CD4-positive, CD25-positive, alpha-beta regulatory T cell (primary cell): ENCODE data around the gene NDST4. TPM values are rescaled to one million over a fixed set of nuclear protein-coding genes. Genes with fewer than 3 reads are reported as not detected.

Experiments used
- ATAC-seq, 2 donors: fragments of 150-1000 bp; cut with Tn5 transposase; one replicate each; pipeline ENCODE4 v1.10.0; 2021; ENCODE audit warnings: low read depth in 2 of 2, moderate number of reproducible peaks in 2 of 2, moderate library complexity in 1 of 2
- DNase-seq, 3 donors: peaks; one replicate each; pipeline versions ENCODE4 v3.0.0 to v3.0.0-alpha.2; 2012 to 2022; ENCODE audit warnings: mixed read lengths in 1 of 3
- H3K27ac ChIP-seq: one replicate; pipeline ENCODE4 v1.7.0; 2013; ENCODE audit warnings: mild to moderate bottlenecking, low read length; ENCODE audit not compliant: insufficient read depth, poor library complexity, severe bottlenecking
- H3K27me3 ChIP-seq: one replicate; pipeline ENCODE4 v1.7.0; 2013; ENCODE audit warnings: low read length; ENCODE audit not compliant: control insufficient read depth, insufficient read depth
- H3K36me3 ChIP-seq: one replicate; pipeline ENCODE4 v1.7.0; 2013; ENCODE audit warnings: mild to moderate bottlenecking, low read length, moderate library complexity; ENCODE audit not compliant: control insufficient read depth, insufficient read depth
- H3K4me1 ChIP-seq: 2 replicates; pipeline ENCODE4 v1.7.0; 2013; ENCODE audit warnings: mild to moderate bottlenecking, low read length; ENCODE audit not compliant: insufficient read depth, control insufficient read depth, poor library complexity, severe bottlenecking
- H3K4me3 ChIP-seq: one replicate; pipeline ENCODE4 v1.7.0; 2013; ENCODE audit warnings: low read depth, mild to moderate bottlenecking, low read length, moderate library complexity
- H3K9me3 ChIP-seq, 2 experiments: 1 replicate in 1 of 2; 2 replicates in 1 of 2; pipeline ENCODE4 v1.7.0; 2013; ENCODE audit warnings: low read length in 2 of 2, mild to moderate bottlenecking in 1 of 2, moderate library complexity in 1 of 2; ENCODE audit not compliant: control insufficient read depth in 2 of 2
- H3K27ac Mint-ChIP-seq, 3 donors: one replicate each; pipeline ENCODE4 v1.8.0; 2020 to 2022; ENCODE audit warnings: mild to moderate bottlenecking in 3 of 3, mixed read lengths in 3 of 3, moderate library complexity in 2 of 3
- H3K27me3 Mint-ChIP-seq: one replicate; pipeline ENCODE4 v1.8.0; 2022; ENCODE audit warnings: mild to moderate bottlenecking, mixed read lengths
- H3K36me3 Mint-ChIP-seq: one replicate; pipeline ENCODE4 v1.8.0; 2020; ENCODE audit warnings: mixed read lengths
- H3K4me1 Mint-ChIP-seq, 4 donors: one replicate each; pipeline ENCODE4 v1.8.0; 2020 to 2022; ENCODE audit warnings: mixed read lengths in 4 of 4, mild to moderate bottlenecking in 1 of 4
- H3K4me3 Mint-ChIP-seq, 4 donors: one replicate each; pipeline ENCODE4 v1.8.0; 2020 to 2022; ENCODE audit warnings: mild to moderate bottlenecking in 4 of 4, mixed read lengths in 4 of 4, moderate library complexity in 3 of 4
- H3K9me3 Mint-ChIP-seq, 7 donors: one replicate each; pipeline ENCODE4 v1.8.0; 2020 to 2022; ENCODE audit warnings: mixed read lengths in 7 of 7, mild to moderate bottlenecking in 3 of 7, moderate library complexity in 2 of 7
- polyA plus RNA-seq, 4 donors: library from polyadenylated mRNA; unstranded; fragments of 300-500 nt; fragmentation: Illumina TruSeq; gene quantifications; one replicate each; pipeline ENCODE4 v1.2.3, GENCODE V29; 2021
- total RNA-seq: library from RNA; stranded (reverse); gene quantifications from one replicate; pipeline ENCODE4 v1.2.3, GENCODE V29; 2022

Gene NDST4
- total and polyA plus RNA-seq, 5 donors from 2014 or later, result not detected

- no peak overlapping the region for H3K27ac Mint-ChIP-seq
- Histone ChIP-seq H3K36me3 (no peaks in the 10 kb centered on the region), H3K27ac (no peak overlapping the region), H3K9me3 (no peaks in the 10 kb centered on the region), H3K4me3 (no peak overlapping the region), H3K4me1 (no peaks in the 10 kb centered on the region), H3K27me3 (no peaks in the 10 kb centered on the region)
- H3K27me3 Mint-ChIP-seq, result no peaks in the 10 kb centered on the region
- no peak overlapping the region for H3K4me3 Mint-ChIP-seq
- H3K9me3 Mint-ChIP-seq, result peaks cover 0 to 2% (median 0%) of the 10 kb centered on the region in 7 donors
- no peaks in the 10 kb centered on the region for H3K4me1 Mint-ChIP-seq
- no peaks in the 10 kb centered on the region for H3K36me3 Mint-ChIP-seq
- ATAC-seq (no peak), DNase-seq (no peak)
Observed at GRCh38 chr4:114782415-114783214, 330.8 kb downstream of the NDST4 start.

- no peak overlapping the region for H3K4me3 Mint-ChIP-seq
- no peaks in the 10 kb centered on the region for H3K36me3 Mint-ChIP-seq
- H3K27ac Mint-ChIP-seq, result no peak overlapping the region
- no peaks in the 10 kb centered on the region for H3K27me3 Mint-ChIP-seq
- DNase-seq (no peak), ATAC-seq (no peak)
- no peaks in the 10 kb centered on the region for H3K4me1 Mint-ChIP-seq
- no peak overlapping the region for H3K27ac ChIP-seq
- no peaks in the 10 kb centered on the region for H3K9me3 ChIP-seq
- H3K4me3 ChIP-seq, result no peak overlapping the region
- H3K4me1 ChIP-seq, result no peaks in the 10 kb centered on the region
- peaks cover 0 to 7% (median 0%) of the 10 kb centered on the region in 7 donors for H3K9me3 Mint-ChIP-seq
- no peaks in the 10 kb centered on the region for H3K36me3 ChIP-seq
- no peaks in the 10 kb centered on the region for H3K27me3 ChIP-seq
Observed at GRCh38 chr4:114780205-114780604, 333.2 kb downstream of the NDST4 start.
